ENCODE data around the gene IL15RA.

DNA sequence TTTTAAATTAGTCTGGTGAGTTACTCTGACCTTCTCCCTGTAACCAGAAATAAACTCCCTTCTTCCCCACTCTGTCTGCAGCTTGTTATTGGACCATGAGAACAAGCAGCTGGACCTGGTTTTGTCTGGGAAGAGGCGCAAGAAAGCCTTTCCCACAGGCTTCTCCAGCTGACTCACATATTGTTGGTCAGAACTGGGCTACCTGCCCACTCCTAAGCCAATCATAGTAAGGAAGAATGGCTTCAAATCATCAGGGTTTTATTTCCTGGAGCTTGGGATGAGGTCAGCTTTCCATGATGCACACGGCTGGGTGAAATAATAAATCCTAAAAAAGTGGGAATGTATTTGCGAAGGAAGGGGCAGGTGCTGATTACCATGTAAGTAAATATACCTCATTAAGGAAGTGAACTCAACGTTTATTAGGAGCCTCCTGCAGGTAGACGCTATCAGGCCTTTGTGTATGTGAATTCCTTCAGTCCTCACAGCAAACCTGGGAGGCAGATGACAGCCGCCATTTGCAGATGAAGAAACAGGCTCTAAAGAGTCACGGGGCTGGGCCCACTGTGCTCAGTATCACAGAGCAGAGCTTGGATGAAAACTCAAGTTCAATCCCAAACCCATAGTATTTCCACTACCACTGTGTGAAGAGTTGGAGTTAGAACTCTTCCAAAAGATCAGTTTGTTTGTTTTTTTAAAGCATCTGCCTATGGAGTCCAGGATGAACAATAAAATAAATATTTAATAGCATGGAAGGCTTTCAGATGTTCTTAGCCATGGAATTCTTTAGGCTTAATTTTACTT lies 32.8 kb downstream of the IL15RA start:
- TF ChIP-seq CTCF (IDR thresholded peaks at IDR 0.05): no peak
- TF ChIP-seq POLR2AphosphoS5 (IDR thresholded peaks at IDR 0.05): peak in 2 of 3 donors; percentile 71 to 79
- TF ChIP-seq POLR2A (IDR thresholded peaks at IDR 0.05): no peak
